ENCODE results near the gene MED27. TPM values are rescaled to one million over a fixed set of nuclear protein-coding genes. Genes with fewer than 3 reads are reported as not detected.

The MED27 gene
- total RNA-seq, 3 donors from 2014 or later = 13.0 to 16.3 (median 14.4) TPM

- no peak overlapping the region for H3K4me3 ChIP-seq
- intact Hi-C loops (cut with DNase I, micrococcal nuclease) = no loop called here
- H3K36me3 ChIP-seq (ENCODE audit: low read depth) = no peaks in the 10 kb centered on the region
- ATAC-seq (no peak), DNase-seq (no peak)
- no peaks in the 10 kb centered on the region for H3K9me3 ChIP-seq
- H3K4me1 ChIP-seq (ENCODE audit: low read depth) = no peaks in the 10 kb centered on the region
- no peak for TF ChIP-seq CTCF (IDR thresholded peaks at IDR 0.05)
Observed at GRCh38 chr9:131836607-131837315, 242.9 kb downstream of the MED27 start.

- intact Hi-C loops (cut with DNase I, micrococcal nuclease) = no loop called here
- no peak for DNase-seq
- Histone ChIP-seq H3K4me3 (no peak overlapping the region), H3K4me1 (ENCODE audit: low read depth) (no peaks in the 10 kb centered on the region), H3K9me3 (no peaks in the 10 kb centered on the region), H3K36me3 (ENCODE audit: low read depth) (no peaks in the 10 kb centered on the region)
- no peak for TF ChIP-seq CTCF (IDR thresholded peaks at IDR 0.05)
- ATAC-seq = no peak
Observed at GRCh38 chr9:131836021-131836420, 243.6 kb downstream of the MED27 start.

- no peaks in the 10 kb centered on the region for H3K9me3 ChIP-seq
- DNase-seq = peak in 2 of 3 donors; percentile 6 to 14
- intact Hi-C loops (cut with DNase I, micrococcal nuclease) = no loop called here
- no peaks in the 10 kb centered on the region for H3K36me3 ChIP-seq (ENCODE audit: low read depth)
- no peaks in the 10 kb centered on the region for H3K4me1 ChIP-seq (ENCODE audit: low read depth)
- ATAC-seq = peak; percentile 12
- no peak for TF ChIP-seq CTCF (IDR thresholded peaks at IDR 0.05)
- H3K4me3 ChIP-seq = no peak overlapping the region
Observed at GRCh38 chr9:131835151-131835910, 244.3 kb downstream of the MED27 start.

GRCh38 chr9:131834721-131835120 is 244.9 kb downstream of the MED27 start:
- Histone ChIP-seq H3K4me1 (ENCODE audit: low read depth) (no peaks in the 10 kb centered on the region), H3K4me3 (no peak overlapping the region), H3K36me3 (ENCODE audit: low read depth) (no peaks in the 10 kb centered on the region), H3K9me3 (no peaks in the 10 kb centered on the region)
- no peak for DNase-seq
- no peak for TF ChIP-seq CTCF (IDR thresholded peaks at IDR 0.05)
- intact Hi-C loops (cut with DNase I, micrococcal nuclease) = no loop called here
- ATAC-seq = no peak

GRCh38 chr9:131833906-131834305 is 245.8 kb downstream of the MED27 start:
- no peak overlapping the region for H3K4me3 ChIP-seq
- no peak for DNase-seq
- H3K9me3 ChIP-seq = no peaks in the 10 kb centered on the region
- no peaks in the 10 kb centered on the region for H3K4me1 ChIP-seq (ENCODE audit: low read depth)
- H3K36me3 ChIP-seq (ENCODE audit: low read depth) = no peaks in the 10 kb centered on the region
- no peak for TF ChIP-seq CTCF (IDR thresholded peaks at IDR 0.05)
- intact Hi-C loops (cut with DNase I, micrococcal nuclease) = no loop called here
- no peak for ATAC-seq

Measured in mucosa of descending colon (tissue), 3 donors.